WTC11 (cell line): Measurements from ENCODE around the gene PCDH19. TPM values are rescaled to one million over a fixed set of nuclear protein-coding genes. Genes with fewer than 3 reads are reported as not detected.

ENCODE experiments used
- ATAC-seq: fragments of 200-7000 bp; cut with Tn5 transposase; 2 replicates; pipeline ENCODE4 v1.10.0; 2021; ENCODE audit warnings: mild to moderate bottlenecking, moderate library complexity
- CTCF ChIA-PET: fragments of 300-600 bp; sonication (Branson Sonifier 250); formaldehyde crosslinking; loops from one replicate; lab custom pipeline; 2021; ENCODE audit warnings: antibody characterized with exemption; lab: Charles Lee
- POLR2A ChIA-PET: fragments of 350-600 bp; sonication (Branson Sonifier 250); formaldehyde crosslinking; loops from one replicate; lab custom pipeline; 2021; ENCODE audit warnings: antibody characterized with exemption; lab: Charles Lee
- DNase-seq: peaks from one replicate; pipeline ENCODE4 v3.0.0; 2021; ENCODE audit warnings: low spot score
- H3K27ac Mint-ChIP-seq: 2 replicates; pipeline ENCODE4 v1.8.0; 2021; ENCODE audit warnings: mixed read lengths
- H3K27me3 Mint-ChIP-seq: 2 replicates; pipeline ENCODE4 v1.8.0; 2021; ENCODE audit warnings: low read depth, mild to moderate bottlenecking, moderate library complexity, mixed read lengths
- H3K36me3 Mint-ChIP-seq: 2 replicates; pipeline ENCODE4 v1.8.0; 2021; ENCODE audit warnings: mixed read lengths
- H3K4me1 Mint-ChIP-seq: 2 replicates; pipeline ENCODE4 v1.8.0; 2022; ENCODE audit warnings: mixed read lengths
- H3K4me3 Mint-ChIP-seq: 2 replicates; pipeline ENCODE4 v1.8.0; 2021; ENCODE audit warnings: mild to moderate bottlenecking, moderate library complexity, mixed read lengths
- H3K9me3 Mint-ChIP-seq: 2 replicates; pipeline ENCODE4 v1.8.0; 2021; ENCODE audit warnings: mixed read lengths
- EMX1 ChIP-seq: fragments of 250-450 bp; sonication (Bioruptor Pico); IDR thresholded peaks from 2 replicates; pipeline ENCODE4 v1.8.0; 2021; ENCODE audit warnings: mild to moderate bottlenecking
- GRHL2 ChIP-seq: fragments of 250-450 bp; sonication (Bioruptor Pico); IDR thresholded peaks from 2 replicates; pipeline ENCODE4 v1.8.0; 2022; ENCODE audit warnings: mild to moderate bottlenecking, moderate library complexity; ENCODE audit not compliant: insufficient replicate concordance, severe bottlenecking
- IRF2 ChIP-seq: sonication (generic); formaldehyde crosslinking; IDR thresholded peaks from 2 replicates; pipeline ENCODE4 v1.8.0; 2022; ENCODE audit warnings: low read depth, missing genetic modification reagents, borderline replicate concordance
- JAZF1 ChIP-seq: fragments of 250-450 bp; sonication (Bioruptor Pico); IDR thresholded peaks from 2 replicates; pipeline ENCODE4 v1.9.0; 2021; ENCODE audit warnings: moderate library complexity, mild to moderate bottlenecking, inconsistent platforms
- NFYB ChIP-seq: sonication (generic); formaldehyde crosslinking; conservative IDR thresholded peaks from 2 replicates; pipeline ENCODE4 v1.8.0; 2022; ENCODE audit warnings: low read depth, missing genetic modification reagents
- NR3C1 ChIP-seq: sonication (generic); formaldehyde crosslinking; conservative IDR thresholded peaks from 2 replicates; pipeline ENCODE4 v1.8.1; 2023; ENCODE audit warnings: low read depth, mild to moderate bottlenecking, missing genetic modification reagents
- OVOL2 ChIP-seq: fragments of 250-450 bp; sonication (Bioruptor Pico); IDR thresholded peaks from 2 replicates; pipeline ENCODE4 v1.9.0; 2021; ENCODE audit warnings: mild to moderate bottlenecking, borderline replicate concordance
- SP1 ChIP-seq: sonication (generic); formaldehyde crosslinking; conservative IDR thresholded peaks from 2 replicates; pipeline ENCODE4 v1.8.1; 2022; ENCODE audit warnings: missing genetic modification reagents
- TEAD4 ChIP-seq: sonication (generic); formaldehyde crosslinking; IDR thresholded peaks from 2 replicates; pipeline ENCODE4 v1.8.0; 2022; ENCODE audit warnings: mild to moderate bottlenecking, missing genetic modification reagents
- TP53 ChIP-seq: sonication (generic); formaldehyde crosslinking; IDR thresholded peaks from 2 replicates; pipeline ENCODE4 v1.8.1; 2023; ENCODE audit warnings: mild to moderate bottlenecking, missing genetic modification reagents
- ZBTB21 ChIP-seq: sonication (generic); formaldehyde crosslinking; IDR thresholded peaks from 2 replicates; pipeline ENCODE4 v1.8.1; 2023; ENCODE audit warnings: mild to moderate bottlenecking, missing genetic modification reagents, borderline replicate concordance
- total RNA-seq: library from RNA; stranded (reverse); gene quantifications from 3 replicates; pipeline ENCODE4 v1.2.3, GENCODE V29; 2021
- TF ChIP-seq, protein P1 (sequence below): sonication (generic); formaldehyde crosslinking; IDR thresholded peaks from 2 replicates; pipeline ENCODE4 v1.8.1; 2022; ENCODE audit warnings: low read depth, missing genetic modification reagents, borderline replicate concordance
- TF ChIP-seq, protein P2 (sequence below): sonication (generic); formaldehyde crosslinking; IDR thresholded peaks from 2 replicates; pipeline ENCODE4 v1.8.0; 2022; ENCODE audit warnings: mild to moderate bottlenecking, missing genetic modification reagents
- TF ChIP-seq, protein P3 (sequence below): fragments of 200-600 bp; IDR thresholded peaks from 2 replicates; pipeline ENCODE4 v1.8.0; 2022; ENCODE audit warnings: antibody characterized with exemption
- TF ChIP-seq, protein P4 (sequence below): fragments of 250-450 bp; sonication (Bioruptor Pico); IDR thresholded peaks from 2 replicates; pipeline ENCODE4 v1.9.0; 2021; ENCODE audit warnings: mild to moderate bottlenecking, borderline replicate concordance
- TF ChIP-seq, protein P5 (sequence below): sonication (generic); formaldehyde crosslinking; IDR thresholded peaks from 2 replicates; pipeline ENCODE4 v1.8.1; 2022; ENCODE audit warnings: mild to moderate bottlenecking, moderate library complexity, missing genetic modification reagents
- TF ChIP-seq, protein P6 (sequence below): sonication (generic); formaldehyde crosslinking; IDR thresholded peaks from 2 replicates; pipeline ENCODE4 v1.8.1; 2022; ENCODE audit warnings: mild to moderate bottlenecking, missing genetic modification reagents, moderate library complexity, borderline replicate concordance
- TF ChIP-seq, protein P7 (sequence below): sonication (generic); formaldehyde crosslinking; IDR thresholded peaks from 2 replicates; pipeline ENCODE4 v1.8.1; 2023; ENCODE audit warnings: mild to moderate bottlenecking, missing genetic modification reagents, moderate library complexity
- TF ChIP-seq, protein P8 (sequence below): sonication (generic); formaldehyde crosslinking; IDR thresholded peaks from 2 replicates; pipeline ENCODE4 v1.8.1; 2022; ENCODE audit warnings: missing genetic modification reagents, borderline replicate concordance

PCDH19 gene
- total RNA-seq, 1 experiment from 2014 or later: 1.5 TPM

DNA sequence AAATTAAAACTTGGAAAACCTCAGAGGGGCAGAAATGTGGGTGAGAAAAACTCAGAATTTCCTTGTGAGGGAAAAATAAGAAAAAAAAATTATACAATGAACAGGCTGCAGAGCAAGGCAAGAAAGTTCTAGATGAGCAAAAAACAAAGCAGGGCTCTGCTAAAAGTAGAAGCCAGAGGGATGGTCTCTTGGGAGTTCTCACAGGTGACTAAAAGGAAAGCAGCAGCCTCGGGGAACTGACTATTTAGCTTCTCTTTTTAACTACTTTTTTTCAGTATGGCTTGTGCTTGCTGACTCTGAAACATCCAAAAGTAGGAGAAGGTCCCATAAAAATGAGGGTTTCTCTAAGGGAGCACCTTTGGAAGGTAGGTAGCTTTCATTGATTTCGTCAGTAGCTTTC lies 36.4 kb downstream of the PCDH19 start (continued):
- TF ChIP-seq, protein P1, sequence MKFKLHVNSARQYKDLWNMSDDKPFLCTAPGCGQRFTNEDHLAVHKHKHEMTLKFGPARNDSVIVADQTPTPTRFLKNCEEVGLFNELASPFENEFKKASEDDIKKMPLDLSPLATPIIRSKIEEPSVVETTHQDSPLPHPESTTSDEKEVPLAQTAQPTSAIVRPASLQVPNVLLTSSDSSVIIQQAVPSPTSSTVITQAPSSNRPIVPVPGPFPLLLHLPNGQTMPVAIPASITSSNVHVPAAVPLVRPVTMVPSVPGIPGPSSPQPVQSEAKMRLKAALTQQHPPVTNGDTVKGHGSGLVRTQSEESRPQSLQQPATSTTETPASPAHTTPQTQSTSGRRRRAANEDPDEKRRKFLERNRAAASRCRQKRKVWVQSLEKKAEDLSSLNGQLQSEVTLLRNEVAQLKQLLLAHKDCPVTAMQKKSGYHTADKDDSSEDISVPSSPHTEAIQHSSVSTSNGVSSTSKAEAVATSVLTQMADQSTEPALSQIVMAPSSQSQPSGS: no peak
- no peak for TF ChIP-seq TP53
- TF ChIP-seq JAZF1 (CRISPR knock-in tag): no peak
- TF ChIP-seq, protein P2, sequence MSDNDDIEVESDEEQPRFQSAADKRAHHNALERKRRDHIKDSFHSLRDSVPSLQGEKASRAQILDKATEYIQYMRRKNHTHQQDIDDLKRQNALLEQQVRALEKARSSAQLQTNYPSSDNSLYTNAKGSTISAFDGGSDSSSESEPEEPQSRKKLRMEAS (CRISPR knock-in tag): no peak

DNA sequence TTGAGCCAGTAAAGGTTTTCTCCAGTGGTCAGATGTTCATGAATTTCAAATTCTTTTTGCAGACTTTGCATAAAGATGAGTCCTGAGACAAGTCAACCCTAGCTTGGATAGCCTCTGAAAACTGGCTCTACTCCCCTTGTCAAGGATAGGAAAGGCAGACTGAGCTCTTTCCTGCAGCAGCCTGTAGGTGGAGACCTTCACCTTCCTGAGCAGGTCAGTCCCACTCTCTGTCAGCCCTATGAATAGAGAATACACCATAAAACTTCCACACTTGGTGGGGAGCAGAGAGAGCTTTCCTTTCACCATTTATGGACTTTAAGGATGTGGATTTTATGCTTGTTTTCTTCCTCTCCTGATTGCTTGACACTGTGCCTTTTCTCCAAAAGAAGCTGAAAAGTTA lies 41.9 kb downstream of the PCDH19 start:
- H3K9me3 Mint-ChIP-seq: no peaks in the 10 kb centered on the region
- H3K27ac Mint-ChIP-seq: no peak overlapping the region
- POLR2A ChIA-PET: interaction anchor here (1.1 kb wide), 1 partner anchor 45 kb away, joined by 5 read pairs; no protein-coding TSS in a partner anchor
- peak; percentile 90 for ATAC-seq
- TF ChIP-seq, protein P3, sequence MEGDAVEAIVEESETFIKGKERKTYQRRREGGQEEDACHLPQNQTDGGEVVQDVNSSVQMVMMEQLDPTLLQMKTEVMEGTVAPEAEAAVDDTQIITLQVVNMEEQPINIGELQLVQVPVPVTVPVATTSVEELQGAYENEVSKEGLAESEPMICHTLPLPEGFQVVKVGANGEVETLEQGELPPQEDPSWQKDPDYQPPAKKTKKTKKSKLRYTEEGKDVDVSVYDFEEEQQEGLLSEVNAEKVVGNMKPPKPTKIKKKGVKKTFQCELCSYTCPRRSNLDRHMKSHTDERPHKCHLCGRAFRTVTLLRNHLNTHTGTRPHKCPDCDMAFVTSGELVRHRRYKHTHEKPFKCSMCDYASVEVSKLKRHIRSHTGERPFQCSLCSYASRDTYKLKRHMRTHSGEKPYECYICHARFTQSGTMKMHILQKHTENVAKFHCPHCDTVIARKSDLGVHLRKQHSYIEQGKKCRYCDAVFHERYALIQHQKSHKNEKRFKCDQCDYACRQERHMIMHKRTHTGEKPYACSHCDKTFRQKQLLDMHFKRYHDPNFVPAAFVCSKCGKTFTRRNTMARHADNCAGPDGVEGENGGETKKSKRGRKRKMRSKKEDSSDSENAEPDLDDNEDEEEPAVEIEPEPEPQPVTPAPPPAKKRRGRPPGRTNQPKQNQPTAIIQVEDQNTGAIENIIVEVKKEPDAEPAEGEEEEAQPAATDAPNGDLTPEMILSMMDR: peak; percentile 33; the same call in 1 of the 2 replicates
- no peak for TF ChIP-seq OVOL2 (CRISPR knock-in tag)
- TF ChIP-seq, all 79 proteins: peak for 1
- no peak overlapping the region for H3K4me3 Mint-ChIP-seq
- no peaks in the 10 kb centered on the region for H3K36me3 Mint-ChIP-seq
- DNase-seq: peak; percentile 29
- H3K4me1 Mint-ChIP-seq: peaks cover 4% of the 10 kb centered on the region
- H3K27me3 Mint-ChIP-seq: no peaks in the 10 kb centered on the region
- CTCF ChIA-PET: interaction anchor here (0.6 to 1.8 kb wide), 23 partner anchors 8 to 317 kb away, joined by 3 to 53 read pairs (median 5); partner anchors contain the start of gene PCDH19

DNA sequence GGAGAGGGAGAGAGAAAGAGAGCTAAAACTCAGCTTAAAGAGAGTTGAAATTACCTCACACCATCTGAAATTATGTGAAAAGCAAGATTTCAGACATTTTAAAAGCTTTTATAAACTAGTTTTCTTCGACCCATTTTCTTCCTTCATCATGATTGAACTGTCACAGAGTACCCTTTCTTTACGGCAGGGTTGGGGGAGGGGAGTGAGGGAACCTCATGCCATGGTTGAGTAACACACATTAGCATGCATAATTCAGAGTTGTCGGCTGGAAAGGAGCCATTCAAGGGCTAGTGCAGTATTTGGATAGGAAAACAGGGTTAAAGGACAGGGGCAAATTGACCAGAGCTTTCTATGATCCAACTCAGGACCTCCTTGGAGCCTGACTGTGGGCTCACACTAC lies 46.2 kb downstream of the PCDH19 start:
- no peak for DNase-seq
- ATAC-seq: no peak; the same call in 1 of the 2 replicates
- no peak overlapping the region for H3K4me3 Mint-ChIP-seq
- CTCF ChIA-PET: no interaction called here
- H3K27me3 Mint-ChIP-seq: no peaks in the 10 kb centered on the region
- POLR2A ChIA-PET: interaction anchor here (0.7 kb wide), 1 partner anchor 59 kb away, joined by 3 read pairs; no protein-coding TSS in a partner anchor
- no peaks in the 10 kb centered on the region for H3K9me3 Mint-ChIP-seq
- no peak overlapping the region for H3K27ac Mint-ChIP-seq
- H3K4me1 Mint-ChIP-seq: peaks cover 5% of the 10 kb centered on the region
- no peaks in the 10 kb centered on the region for H3K36me3 Mint-ChIP-seq
- TF ChIP-seq, protein P4, sequence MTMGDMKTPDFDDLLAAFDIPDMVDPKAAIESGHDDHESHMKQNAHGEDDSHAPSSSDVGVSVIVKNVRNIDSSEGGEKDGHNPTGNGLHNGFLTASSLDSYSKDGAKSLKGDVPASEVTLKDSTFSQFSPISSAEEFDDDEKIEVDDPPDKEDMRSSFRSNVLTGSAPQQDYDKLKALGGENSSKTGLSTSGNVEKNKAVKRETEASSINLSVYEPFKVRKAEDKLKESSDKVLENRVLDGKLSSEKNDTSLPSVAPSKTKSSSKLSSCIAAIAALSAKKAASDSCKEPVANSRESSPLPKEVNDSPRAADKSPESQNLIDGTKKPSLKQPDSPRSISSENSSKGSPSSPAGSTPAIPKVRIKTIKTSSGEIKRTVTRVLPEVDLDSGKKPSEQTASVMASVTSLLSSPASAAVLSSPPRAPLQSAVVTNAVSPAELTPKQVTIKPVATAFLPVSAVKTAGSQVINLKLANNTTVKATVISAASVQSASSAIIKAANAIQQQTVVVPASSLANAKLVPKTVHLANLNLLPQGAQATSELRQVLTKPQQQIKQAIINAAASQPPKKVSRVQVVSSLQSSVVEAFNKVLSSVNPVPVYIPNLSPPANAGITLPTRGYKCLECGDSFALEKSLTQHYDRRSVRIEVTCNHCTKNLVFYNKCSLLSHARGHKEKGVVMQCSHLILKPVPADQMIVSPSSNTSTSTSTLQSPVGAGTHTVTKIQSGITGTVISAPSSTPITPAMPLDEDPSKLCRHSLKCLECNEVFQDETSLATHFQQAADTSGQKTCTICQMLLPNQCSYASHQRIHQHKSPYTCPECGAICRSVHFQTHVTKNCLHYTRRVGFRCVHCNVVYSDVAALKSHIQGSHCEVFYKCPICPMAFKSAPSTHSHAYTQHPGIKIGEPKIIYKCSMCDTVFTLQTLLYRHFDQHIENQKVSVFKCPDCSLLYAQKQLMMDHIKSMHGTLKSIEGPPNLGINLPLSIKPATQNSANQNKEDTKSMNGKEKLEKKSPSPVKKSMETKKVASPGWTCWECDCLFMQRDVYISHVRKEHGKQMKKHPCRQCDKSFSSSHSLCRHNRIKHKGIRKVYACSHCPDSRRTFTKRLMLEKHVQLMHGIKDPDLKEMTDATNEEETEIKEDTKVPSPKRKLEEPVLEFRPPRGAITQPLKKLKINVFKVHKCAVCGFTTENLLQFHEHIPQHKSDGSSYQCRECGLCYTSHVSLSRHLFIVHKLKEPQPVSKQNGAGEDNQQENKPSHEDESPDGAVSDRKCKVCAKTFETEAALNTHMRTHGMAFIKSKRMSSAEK: no peak
- TF ChIP-seq, protein P5, sequence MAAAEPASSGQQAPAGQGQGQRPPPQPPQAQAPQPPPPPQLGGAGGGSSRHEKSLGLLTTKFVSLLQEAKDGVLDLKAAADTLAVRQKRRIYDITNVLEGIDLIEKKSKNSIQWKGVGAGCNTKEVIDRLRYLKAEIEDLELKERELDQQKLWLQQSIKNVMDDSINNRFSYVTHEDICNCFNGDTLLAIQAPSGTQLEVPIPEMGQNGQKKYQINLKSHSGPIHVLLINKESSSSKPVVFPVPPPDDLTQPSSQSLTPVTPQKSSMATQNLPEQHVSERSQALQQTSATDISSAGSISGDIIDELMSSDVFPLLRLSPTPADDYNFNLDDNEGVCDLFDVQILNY (CRISPR knock-in tag): no peak
- TF ChIP-seq, protein P6, sequence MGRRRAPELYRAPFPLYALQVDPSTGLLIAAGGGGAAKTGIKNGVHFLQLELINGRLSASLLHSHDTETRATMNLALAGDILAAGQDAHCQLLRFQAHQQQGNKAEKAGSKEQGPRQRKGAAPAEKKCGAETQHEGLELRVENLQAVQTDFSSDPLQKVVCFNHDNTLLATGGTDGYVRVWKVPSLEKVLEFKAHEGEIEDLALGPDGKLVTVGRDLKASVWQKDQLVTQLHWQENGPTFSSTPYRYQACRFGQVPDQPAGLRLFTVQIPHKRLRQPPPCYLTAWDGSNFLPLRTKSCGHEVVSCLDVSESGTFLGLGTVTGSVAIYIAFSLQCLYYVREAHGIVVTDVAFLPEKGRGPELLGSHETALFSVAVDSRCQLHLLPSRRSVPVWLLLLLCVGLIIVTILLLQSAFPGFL (CRISPR knock-in tag): no peak
- TF ChIP-seq GRHL2 (CRISPR knock-in tag): no peak
- TF ChIP-seq NFYB: no peak
- TF ChIP-seq SP1 (CRISPR knock-in tag): no peak
- TF ChIP-seq, protein P7, sequence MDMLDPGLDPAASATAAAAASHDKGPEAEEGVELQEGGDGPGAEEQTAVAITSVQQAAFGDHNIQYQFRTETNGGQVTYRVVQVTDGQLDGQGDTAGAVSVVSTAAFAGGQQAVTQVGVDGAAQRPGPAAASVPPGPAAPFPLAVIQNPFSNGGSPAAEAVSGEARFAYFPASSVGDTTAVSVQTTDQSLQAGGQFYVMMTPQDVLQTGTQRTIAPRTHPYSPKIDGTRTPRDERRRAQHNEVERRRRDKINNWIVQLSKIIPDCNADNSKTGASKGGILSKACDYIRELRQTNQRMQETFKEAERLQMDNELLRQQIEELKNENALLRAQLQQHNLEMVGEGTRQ: no peak
- TF ChIP-seq, protein P8, sequence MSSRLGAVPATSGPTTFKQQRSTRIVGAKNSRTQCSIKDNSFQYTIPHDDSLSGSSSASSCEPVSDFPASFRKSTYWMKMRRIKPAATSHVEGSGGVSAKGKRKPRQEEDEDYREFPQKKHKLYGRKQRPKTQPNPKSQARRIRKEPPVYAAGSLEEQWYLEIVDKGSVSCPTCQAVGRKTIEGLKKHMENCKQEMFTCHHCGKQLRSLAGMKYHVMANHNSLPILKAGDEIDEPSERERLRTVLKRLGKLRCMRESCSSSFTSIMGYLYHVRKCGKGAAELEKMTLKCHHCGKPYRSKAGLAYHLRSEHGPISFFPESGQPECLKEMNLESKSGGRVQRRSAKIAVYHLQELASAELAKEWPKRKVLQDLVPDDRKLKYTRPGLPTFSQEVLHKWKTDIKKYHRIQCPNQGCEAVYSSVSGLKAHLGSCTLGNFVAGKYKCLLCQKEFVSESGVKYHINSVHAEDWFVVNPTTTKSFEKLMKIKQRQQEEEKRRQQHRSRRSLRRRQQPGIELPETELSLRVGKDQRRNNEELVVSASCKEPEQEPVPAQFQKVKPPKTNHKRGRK (CRISPR knock-in tag): no peak
- TF ChIP-seq IRF2 (CRISPR knock-in tag): no peak
- TF ChIP-seq TEAD4 (CRISPR knock-in tag): no peak
- TF ChIP-seq ZBTB21: no peak
- no peak for TF ChIP-seq OVOL2 (CRISPR knock-in tag)
- no peak for TF ChIP-seq EMX1 (CRISPR knock-in tag)
- TF ChIP-seq, protein P2 (CRISPR knock-in tag): no peak
- no peak for TF ChIP-seq NR3C1 (CRISPR knock-in tag)
